Fibroblast of the aortic adventitia (primary cell): ENCODE results near the gene CARD9. TPM values are rescaled to one million over a fixed set of nuclear protein-coding genes. Genes with fewer than 3 reads are reported as not detected.

Experiments
- DNase-seq: peaks from one replicate; pipeline ENCODE4 v3.0.0-alpha.2; 2010; ENCODE audit warnings: low read depth
- H3K4me3 ChIP-seq: 2 replicates; pipeline ENCODE4 v1.5.1; 2011; ENCODE audit warnings: low read depth, mild to moderate bottlenecking, control low read depth, low read length, moderate library complexity
- total RNA-seq: library from RNA; depleted of rRNA; stranded (reverse); fragments of >200 nt; gene quantifications from 2 replicates; pipeline ENCODE4 v1.2.3, GENCODE V29; 2012; ENCODE audit warnings: low replicate concordance
- TF ChIP-seq, protein P1 (sequence below): IDR thresholded peaks from 2 replicates; pipeline ENCODE4 v1.5.1; 2011; ENCODE audit warnings: mild to moderate bottlenecking, low read length, control low read depth, inconsistent platforms; ENCODE audit not compliant: insufficient read depth

CARD9 gene
- total RNA-seq, 1 donor = 1.4 TPM

DNA sequence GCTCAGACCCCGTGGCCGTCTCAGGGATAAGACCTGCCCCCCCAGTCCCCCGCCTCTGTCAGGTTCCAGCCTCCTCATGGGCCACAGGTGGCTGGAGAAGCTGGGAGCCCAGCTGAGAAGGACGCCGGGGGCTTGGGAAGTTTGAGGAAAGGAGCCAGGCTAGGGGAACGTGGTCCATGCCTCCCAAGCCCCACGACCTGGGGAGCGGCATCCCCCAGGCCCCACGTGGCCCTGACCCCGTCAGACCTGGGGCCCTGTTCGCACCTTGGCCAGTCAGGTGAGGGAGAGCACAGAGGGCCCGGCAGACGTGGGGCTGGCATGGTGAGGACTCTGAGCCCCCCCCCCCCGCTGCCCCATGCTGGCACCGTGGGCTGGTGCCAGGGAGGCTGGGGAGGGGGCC is 42.4 kb downstream of the CARD9 start:
- TF ChIP-seq, protein P1, sequence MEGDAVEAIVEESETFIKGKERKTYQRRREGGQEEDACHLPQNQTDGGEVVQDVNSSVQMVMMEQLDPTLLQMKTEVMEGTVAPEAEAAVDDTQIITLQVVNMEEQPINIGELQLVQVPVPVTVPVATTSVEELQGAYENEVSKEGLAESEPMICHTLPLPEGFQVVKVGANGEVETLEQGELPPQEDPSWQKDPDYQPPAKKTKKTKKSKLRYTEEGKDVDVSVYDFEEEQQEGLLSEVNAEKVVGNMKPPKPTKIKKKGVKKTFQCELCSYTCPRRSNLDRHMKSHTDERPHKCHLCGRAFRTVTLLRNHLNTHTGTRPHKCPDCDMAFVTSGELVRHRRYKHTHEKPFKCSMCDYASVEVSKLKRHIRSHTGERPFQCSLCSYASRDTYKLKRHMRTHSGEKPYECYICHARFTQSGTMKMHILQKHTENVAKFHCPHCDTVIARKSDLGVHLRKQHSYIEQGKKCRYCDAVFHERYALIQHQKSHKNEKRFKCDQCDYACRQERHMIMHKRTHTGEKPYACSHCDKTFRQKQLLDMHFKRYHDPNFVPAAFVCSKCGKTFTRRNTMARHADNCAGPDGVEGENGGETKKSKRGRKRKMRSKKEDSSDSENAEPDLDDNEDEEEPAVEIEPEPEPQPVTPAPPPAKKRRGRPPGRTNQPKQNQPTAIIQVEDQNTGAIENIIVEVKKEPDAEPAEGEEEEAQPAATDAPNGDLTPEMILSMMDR = no peak
- H3K4me3 ChIP-seq = no peak overlapping the region
- DNase-seq = no peak

DNA sequence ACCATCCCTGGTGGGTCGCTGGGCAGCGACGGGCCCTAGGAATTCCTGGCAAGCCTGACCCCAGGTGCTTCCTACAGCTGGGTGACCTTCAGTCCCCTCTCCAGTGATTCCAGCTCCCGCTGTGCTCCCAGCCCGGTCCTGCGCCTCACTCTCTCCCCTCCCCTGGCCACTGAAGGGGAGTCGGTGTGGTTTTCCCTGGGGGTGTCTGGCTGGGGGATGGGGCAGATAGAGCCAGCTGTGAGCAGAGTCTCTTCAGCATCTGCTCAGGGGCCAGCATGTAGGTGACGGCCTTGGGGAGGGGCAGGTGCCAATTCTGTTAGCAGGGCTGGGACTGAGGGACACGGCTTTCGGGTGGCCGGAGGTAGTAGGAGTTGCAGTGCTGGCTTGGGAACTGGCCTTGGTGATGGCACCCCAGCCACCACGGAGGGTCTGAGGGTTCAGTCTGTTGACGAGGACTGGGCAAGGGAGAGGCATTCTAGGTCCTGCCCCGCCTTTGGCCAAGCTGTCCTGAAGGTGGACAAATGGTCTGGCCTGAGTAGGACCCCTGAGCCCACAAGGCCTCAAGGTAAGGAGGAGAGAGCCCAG is 43.0 kb downstream of the CARD9 start:
- DNase-seq = no peak
- TF ChIP-seq, protein P1 = no peak
- no peak overlapping the region for H3K4me3 ChIP-seq

DNA sequence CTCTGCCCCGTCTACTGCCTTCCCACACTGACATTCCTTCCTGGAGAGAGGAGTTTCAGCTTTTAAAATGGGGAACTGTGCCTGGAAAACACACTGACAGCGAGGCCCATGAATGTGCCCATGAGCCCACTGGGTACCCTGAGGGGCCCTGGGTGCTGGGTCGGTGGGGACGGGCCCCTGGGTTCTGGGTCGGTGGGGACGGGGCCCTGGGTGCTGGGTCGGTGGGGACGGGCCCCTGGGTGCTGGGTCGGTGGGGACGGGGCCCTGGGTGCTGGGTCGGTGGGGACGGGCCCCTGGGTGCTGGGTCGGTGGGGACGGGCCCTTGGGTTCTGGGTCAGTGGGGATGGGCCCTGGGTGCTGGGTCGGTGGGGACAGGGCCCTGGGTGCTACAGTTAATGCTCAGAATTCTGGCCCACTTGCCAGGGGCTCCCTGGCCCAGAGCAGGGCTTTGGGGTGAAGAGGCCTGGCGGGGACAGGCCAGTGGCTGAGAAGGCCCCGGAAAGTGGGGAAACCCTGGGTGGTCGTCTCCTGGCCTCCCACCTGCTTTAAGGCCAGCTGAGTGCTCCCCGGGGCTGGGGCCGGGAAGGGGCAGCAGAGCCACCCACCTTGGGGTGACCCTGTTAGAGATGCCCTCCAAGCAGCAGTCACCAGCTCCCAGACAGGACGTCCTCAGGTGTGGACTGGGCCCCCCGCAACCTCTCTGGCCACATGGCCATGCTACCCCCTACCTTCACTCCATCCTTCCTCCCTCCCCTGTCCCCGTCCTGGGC is 43.6 kb downstream of the CARD9 start:
- peak overlapping the region; percentile 86 for H3K4me3 ChIP-seq
- TF ChIP-seq, protein P1 = no peak
- DNase-seq = no peak

DNA sequence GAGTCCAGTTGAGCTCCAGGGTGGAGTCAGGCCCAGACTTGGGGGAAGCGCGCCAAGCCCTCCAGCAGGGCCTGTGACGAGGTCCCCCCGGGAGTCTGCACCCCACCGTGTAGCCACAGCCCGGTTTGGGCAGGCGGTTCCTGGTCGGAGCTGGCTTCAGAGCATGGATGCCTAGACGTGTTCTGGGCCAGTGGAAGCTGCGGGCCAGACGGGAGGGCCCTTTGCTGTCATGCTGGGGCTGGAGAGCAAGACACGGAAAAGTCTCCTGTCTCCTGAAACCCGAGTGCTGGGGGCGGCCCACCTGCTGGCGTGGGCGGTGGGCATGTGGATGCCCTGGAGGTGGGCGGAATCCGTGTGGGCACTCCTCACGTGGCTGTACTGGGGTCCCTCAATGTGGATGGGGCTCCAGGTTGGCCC is 44.2 kb downstream of the CARD9 start:
- peak overlapping the region; percentile 86 for H3K4me3 ChIP-seq
- TF ChIP-seq, protein P1 = no peak
- peak; percentile 28 for DNase-seq

DNA sequence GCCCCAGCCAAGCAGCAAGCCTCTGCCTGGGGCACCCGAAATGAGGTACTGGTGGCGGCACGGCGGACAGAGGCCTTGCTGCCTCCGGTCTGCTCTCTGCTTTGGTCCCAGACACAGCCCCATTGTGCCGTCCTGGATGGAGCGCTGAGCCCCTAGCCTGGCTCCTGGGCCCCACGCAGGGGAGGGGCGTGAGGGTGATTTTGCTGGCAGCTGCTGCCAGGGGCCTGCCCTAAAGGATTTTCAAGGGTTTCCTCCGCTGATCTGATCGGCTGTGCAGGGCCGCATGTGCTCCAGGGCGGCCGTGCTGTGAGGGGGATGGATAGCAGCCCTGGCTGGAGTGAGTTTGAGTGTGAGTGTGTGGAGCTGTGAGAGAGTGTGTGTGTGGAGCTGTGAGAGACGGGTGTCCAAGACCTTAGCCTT is 44.8 kb downstream of the CARD9 start:
- peak; percentile 54 for DNase-seq
- peak overlapping the region; percentile 86 for H3K4me3 ChIP-seq
- TF ChIP-seq, protein P1 = no peak

DNA sequence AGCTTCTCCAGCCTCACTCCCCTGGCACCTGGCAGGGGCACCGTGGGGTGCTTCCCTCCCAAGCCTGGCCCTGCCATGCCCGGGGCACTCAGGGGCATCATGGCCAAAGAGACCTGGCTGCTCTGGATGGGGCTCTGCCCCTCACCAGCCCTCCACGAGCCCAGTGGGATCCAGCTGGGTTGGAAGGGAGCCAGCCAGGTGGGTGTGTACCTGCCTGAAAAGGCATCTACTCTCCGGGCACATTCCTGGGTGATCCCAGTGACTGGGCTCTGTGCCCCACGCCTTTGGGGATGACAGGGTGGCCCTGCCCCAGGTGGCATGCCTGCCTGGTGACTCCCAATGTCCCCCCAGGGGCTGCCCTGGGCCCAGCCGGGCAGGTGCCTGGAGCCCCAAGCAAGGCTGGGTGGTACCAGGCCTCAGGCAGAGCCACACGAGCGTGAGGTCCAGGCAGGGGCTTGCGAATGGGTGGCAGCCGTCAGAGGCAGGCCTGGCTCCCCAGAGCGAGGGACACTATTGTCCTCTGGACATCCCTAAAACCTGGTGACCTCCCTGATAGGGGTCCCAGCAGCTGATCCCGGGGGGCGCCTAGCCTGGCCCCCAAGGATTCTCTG is 45.4 kb downstream of the CARD9 start:
- peak overlapping the region; percentile 86 for H3K4me3 ChIP-seq
- DNase-seq = no peak
- TF ChIP-seq, protein P1 = no peak
